GM12878 (cell line): Measurements from ENCODE around the gene APH1B. TPM values are rescaled to one million over a fixed set of nuclear protein-coding genes. Genes with fewer than 3 reads are reported as not detected.

Experiments
- ATAC-seq: fragments of 200-7000 bp; cut with Tn5 transposase; 3 replicates; pipeline ENCODE4 v1.9.1; 2020; ENCODE audit warnings: mild to moderate bottlenecking, moderate library complexity
- BruUV-seq: library from RNA; stranded (reverse); fragments of 400-500 nt; replicated peaks from 2 replicates; lab custom pipeline; 2021; lab: Mats Ljungman, UMichigan
- CTCF ChIA-PET: fragments of 300-600 bp; sonication (Branson Sonifier 250); formaldehyde crosslinking; extraction: SDS; loops from one replicate; lab custom pipeline; 2021; ENCODE audit warnings: inconsistent platforms; lab: Yijun Ruan, JAX
- POLR2A ChIA-PET: fragments of 350-600 bp; formaldehyde crosslinking; extraction: SDS; loops from one replicate; lab custom pipeline; 2021; ENCODE audit warnings: inconsistent platforms; lab: Charles Lee
- RAD21 ChIA-PET: fragments of 300-600 bp; sonication (Branson Sonifier 250); formaldehyde crosslinking; loops from one replicate; lab custom pipeline; 2023; ENCODE audit warnings: antibody characterized with exemption; ENCODE audit not compliant: unreplicated experiment; lab: Charles Lee
- SMC1A ChIA-PET: fragments of 300-600 bp; sonication (Branson Sonifier 250); formaldehyde crosslinking; loops from one replicate; lab custom pipeline; 2023; ENCODE audit not compliant: unreplicated experiment, uncharacterized antibody; lab: Charles Lee
- DNase-seq: peaks from one replicate; pipeline ENCODE4 v3.0.0-alpha.2; 2011; ENCODE audit warnings: low read depth, low spot score
- FAIRE-seq: peaks from 3 replicates; lab custom pipeline; 2011; peaks lifted over from hg19 to GRCh38; lab: Jason Lieb, UNC
- H2AFZ ChIP-seq: 2 replicates; pipeline ENCODE4 v1.6.0; 2011; ENCODE audit warnings: low read depth, low read length, control low read depth; ENCODE audit not compliant: control insufficient read depth
- H3K27ac ChIP-seq: 2 replicates; pipeline ENCODE4 v1.5.1; 2011; ENCODE audit warnings: control low read depth; ENCODE audit not compliant: control insufficient read depth, insufficient read depth
- H3K27me3 ChIP-seq, 2 experiments: replicated peaks in 1 of 2; 2 replicates each; pipeline versions ENCODE4 v1.6.0 to v1.6.1; 2011; ENCODE audit warnings: low read length in 1 of 2; ENCODE audit not compliant: control insufficient read depth in 2 of 2, insufficient read depth in 2 of 2
- H3K36me3 ChIP-seq, 2 experiments: 2 replicates each; pipeline ENCODE4 v1.5.1; 2011; ENCODE audit warnings: low read length in 1 of 2; ENCODE audit not compliant: control insufficient read depth in 2 of 2, insufficient read depth in 2 of 2
- H3K4me1 ChIP-seq: 2 replicates; pipeline ENCODE4 v1.6.1; 2011; ENCODE audit warnings: mild to moderate bottlenecking, low read length, moderate library complexity, mixed read lengths; ENCODE audit not compliant: control insufficient read depth, insufficient read depth
- H3K4me2 ChIP-seq: 2 replicates; pipeline ENCODE4 v1.6.0; 2011; ENCODE audit warnings: control low read depth; ENCODE audit not compliant: control insufficient read depth, insufficient read depth
- H3K4me3 ChIP-seq: fragments of 200-600 bp; sonication (generic); 2 replicates; pipeline ENCODE4 v1.5.1; 2016
- H3K79me2 ChIP-seq: 2 replicates; pipeline ENCODE4 v1.6.0; 2011; ENCODE audit warnings: low read length; ENCODE audit not compliant: control insufficient read depth, insufficient read depth
- H3K9ac ChIP-seq: 2 replicates; pipeline ENCODE4 v1.8.0; 2011; ENCODE audit warnings: low read length, control low read depth, mixed read lengths; ENCODE audit not compliant: control insufficient read depth, insufficient read depth
- H3K9me3 ChIP-seq: replicated peaks from 3 replicates; pipeline ENCODE4 v1.5.1; 2011; ENCODE audit warnings: mild to moderate bottlenecking, low read length; ENCODE audit not compliant: control insufficient read depth, insufficient read depth
- H4K20me1 ChIP-seq: 2 replicates; pipeline ENCODE4 v1.6.0; 2011; ENCODE audit not compliant: control insufficient read depth, insufficient read depth
- BMI1 ChIP-seq: fragments of 450-650 bp; IDR thresholded peaks from 2 replicates; pipeline ENCODE4 v1.6.1; 2016; ENCODE audit warnings: mild to moderate bottlenecking, moderate library complexity, borderline replicate concordance
- CEBPZ ChIP-seq: fragments of 150-350 bp; IDR thresholded peaks from 2 replicates; pipeline ENCODE4 v1.6.1; 2016; ENCODE audit warnings: low read depth, low read length
- ELK1 ChIP-seq: IDR thresholded peaks from 2 replicates; pipeline ENCODE4 v1.6.1; 2012; ENCODE audit warnings: low read depth, low read length, improper control_type of control experiment
- HDAC6 ChIP-seq: fragments of 200-600 bp; sonication (generic); IDR thresholded peaks from one replicate; pipeline ENCODE4 v1.8.0; 2017; ENCODE audit warnings: antibody characterized with exemption; ENCODE audit not compliant: unreplicated experiment
- IRF5 ChIP-seq: fragments of 450-650 bp; IDR thresholded peaks from 2 replicates; pipeline ENCODE4 v1.6.1; 2017; ENCODE audit warnings: borderline replicate concordance
- POLR2A ChIP-seq: IDR thresholded peaks from 2 replicates; pipeline ENCODE4 v1.6.1; 2011; ENCODE audit warnings: low read depth, mild to moderate bottlenecking, low read length
- POLR2AphosphoS2 ChIP-seq: IDR thresholded peaks from 2 replicates; pipeline ENCODE4 v1.6.1; 2011; ENCODE audit warnings: low read depth, mild to moderate bottlenecking, low read length, improper control_type of control experiment, moderate library complexity
- SIX5 ChIP-seq: IDR thresholded peaks from 2 replicates; pipeline ENCODE4 v1.6.1; 2011; ENCODE audit warnings: mild to moderate bottlenecking, low read depth, low read length, moderate library complexity; ENCODE audit not compliant: severe bottlenecking
- SKIL ChIP-seq: fragments of 450-650 bp; IDR thresholded peaks from 2 replicates; pipeline ENCODE4 v1.6.1; 2017; ENCODE audit warnings: mild to moderate bottlenecking, low read depth, inconsistent platforms; ENCODE audit not compliant: poor library complexity, severe bottlenecking
- ZNF592 ChIP-seq: fragments of 450-650 bp; IDR thresholded peaks from 2 replicates; pipeline ENCODE4 v1.6.1; 2017; ENCODE audit warnings: mild to moderate bottlenecking, moderate library complexity
- ZZZ3 ChIP-seq: IDR thresholded peaks from 2 replicates; pipeline ENCODE4 v1.6.1; 2011; ENCODE audit warnings: low read depth; ENCODE audit not compliant: control insufficient read depth, insufficient read length
- WGBS: methylation state at CpG from one replicate; pipeline ENCODE4 v1.1.6; 2016; ENCODE audit warnings: low lambda C conversion rate; ENCODE audit not compliant: insufficient replicate concordance, insufficient coverage; ENCODE audit errors: missing lambda C conversion rate; 5-methylcytosine and 5-hydroxymethylcytosine counted together
- in situ Hi-C: fragments of 300-500 bp; cut with MboI; formaldehyde crosslinking; loops from 9 replicates; pipeline ENCODE4 v1.14.3; 2018; ENCODE audit warnings: mixed read lengths
- intact Hi-C: fragments of 100-400 bp; cut with micrococcal nuclease; formaldehyde crosslinking; loops from one replicate; pipeline ENCODE4 v1.14.2; 2022; ENCODE audit not compliant: unreplicated experiment
- polyA plus RNA-seq, 11 experiments: library from polyadenylated mRNA; depleted of rRNA in 4 of 11; unstranded in 6 of 11; stranded (reverse) in 5 of 11; fragments of >200 nt; fragmentation: Nextera tagmentation in 4 of 11; fragmentation: Illumina TruSeq in 1 of 11; extraction: Ambion mirVana in 4 of 11; extraction: Trizol in 1 of 11; gene quantifications; 1 replicate in 1 of 11; 2 replicates in 10 of 11; pipeline versions ENCODE4 v1.2.1 to v1.2.3, GENCODE V29; 2011 to 2016; ENCODE audit warnings: inconsistent platforms in 2 of 11, missing spikeins in 2 of 11, low read depth in 1 of 11
- total RNA-seq, 4 experiments: library from RNA; depleted of rRNA in 3 of 4; stranded (reverse); fragments of >200 nt in 3 of 4; fragmentation: Illumina TruSeq in 1 of 4; extraction: Trizol in 1 of 4; gene quantifications; 2 replicates each; pipeline versions ENCODE4 v1.2.1 to v1.2.3, GENCODE V29; 2013 to 2021

Gene APH1B
- total and polyA plus RNA-seq, 10 of the 15 experiments (the other 5 are each of a cell fraction or from before 2014, with no cell fraction given), result 5.0 to 20.8 (median 11.1) TPM

- Histone ChIP-seq H3K4me2 (no peak overlapping the region), H3K36me3 (no peaks in the 10 kb centered on the region), H3K9ac (no peak overlapping the region), H3K4me1 (no peaks in the 10 kb centered on the region; the same call in 1 of the 2 replicates), H3K4me3 (no peak overlapping the region), H3K27me3 (no peaks in the 10 kb centered on the region), H3K27ac (no peak overlapping the region), H3K79me2 (no peaks in the 10 kb centered on the region), H3K9me3 (no peaks in the 10 kb centered on the region), H4K20me1 (no peaks in the 10 kb centered on the region), H2AFZ (no peak overlapping the region)
- DNase-seq (no peak), ATAC-seq (no peak), FAIRE-seq (no peak)
- SMC1A ChIA-PET, result interaction anchor here (1.0 to 1.5 kb wide), 5 partner anchors 90 to 136 kb away, joined by 3 to 5 read pairs (median 4); no protein-coding TSS in a partner anchor
- RAD21 ChIA-PET, result interaction anchor here (0.7 to 1.6 kb wide), 3 partner anchors 11 to 121 kb away, joined by 3 to 5 read pairs (median 4); no protein-coding TSS in a partner anchor
- intact Hi-C loops, result no loop called here
- CTCF ChIA-PET, result interaction anchor here (0.8 to 1.4 kb wide), 4 partner anchors 73 to 184 kb away, joined by 3 to 5 read pairs (median 3); no protein-coding TSS in a partner anchor
- no TSS peak for BruUV-seq
- in situ Hi-C loops, result loop anchor here (25.0 kb wide), 1 partner anchor 304 kb away; the partner anchor contains the start of gene FBXL22
- 82% methylated on average over 9 of the region's 9 CpGs for WGBS
- POLR2A ChIA-PET, result no interaction called here
- no peak for TF ChIP-seq BMI1
- no peak for TF ChIP-seq SIX5
- no peak for TF ChIP-seq ZNF592
- no peak for TF ChIP-seq HDAC6
- no peak for TF ChIP-seq POLR2A
- no peak for TF ChIP-seq IRF5
- TF ChIP-seq SKIL, result no peak
- no peak for TF ChIP-seq ELK1
- TF ChIP-seq CEBPZ, result no peak
- no peak for TF ChIP-seq POLR2AphosphoS2
- TF ChIP-seq ZZZ3, result no peak
Measured at GRCh38 chr15:63283126-63283525, 5.7 kb downstream of the APH1B start.
